HG03196 (cell line): ENCODE measurements around the gene ZNF202.
"Not testable (repeated sequence)": the region's sequence is repeated elsewhere in the genome, so short reads cannot be mapped to it uniquely, and the experiment has no call there.

Experiments
- ATAC-seq: cut with Tn5 transposase; IDR thresholded peaks from one replicate; pipeline ENCODE4 v1.9.1; 2021; ENCODE audit not compliant: unreplicated experiment

Gene ZNF202

DNA sequence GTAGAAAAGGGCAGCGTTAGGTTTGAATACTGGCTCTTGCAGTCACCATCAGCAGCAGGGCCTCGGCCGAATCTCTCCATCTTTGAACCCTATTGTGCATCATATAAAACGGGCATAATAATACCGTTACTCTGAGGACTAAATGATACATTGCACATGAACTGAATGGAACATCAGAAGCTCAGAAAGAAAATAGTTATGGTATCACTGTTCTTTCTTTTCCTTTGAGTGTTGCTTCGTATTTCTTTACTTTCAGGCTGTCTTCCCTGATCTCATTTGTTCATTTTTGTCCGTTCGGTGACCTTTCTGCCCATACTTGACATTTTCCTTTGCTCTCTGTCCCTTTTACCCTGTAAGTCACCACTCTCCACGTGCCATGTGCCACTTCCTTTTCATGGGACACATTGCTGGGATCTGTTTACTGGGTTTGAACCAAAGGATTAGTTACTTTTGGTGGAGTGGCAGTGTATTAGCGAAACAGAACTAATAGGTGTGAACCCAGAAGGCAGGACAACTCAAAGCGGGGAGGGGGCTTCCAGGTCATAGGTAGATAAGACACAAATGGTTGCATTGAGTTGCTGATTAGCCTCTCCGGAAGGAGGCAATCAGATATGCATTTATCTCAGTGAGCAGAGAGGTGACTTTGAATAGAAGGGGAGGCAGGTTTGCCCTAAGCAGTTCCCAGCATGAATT, 717 bp upstream of the ZNF202 start:
- ATAC-seq: no peak

- ATAC-seq: peak; percentile 9
These were observed 687 bp downstream of the ZNF202 start for GRCh38 chr11:123740787-123741158.

GRCh38 chr11:123738374-123738773, 3.1 kb downstream of the ZNF202 start:
- ATAC-seq: no peak

DNA sequence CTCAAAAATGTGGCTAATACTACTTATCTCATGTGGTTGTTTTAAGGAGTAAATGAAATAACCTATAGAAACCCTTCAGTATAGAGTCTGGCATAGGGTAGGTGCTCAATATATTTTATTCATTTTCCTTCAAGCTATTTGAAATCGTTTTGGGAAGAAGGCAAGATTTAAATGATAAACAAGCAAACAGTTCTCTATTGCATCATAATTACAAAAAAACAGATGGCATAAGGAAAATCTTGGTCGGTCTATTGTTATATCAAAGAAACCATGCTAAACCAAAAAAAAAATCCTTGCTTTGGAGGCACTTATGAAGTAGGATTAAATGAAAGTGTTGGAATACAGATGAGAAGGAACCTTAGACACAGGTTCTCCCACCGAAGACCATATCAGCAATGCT, 4.7 kb downstream of the ZNF202 start:
- ATAC-seq: no peak

GRCh38 chr11:123729602-123730001, 11.9 kb downstream of the ZNF202 start:
- no peak for ATAC-seq

DNA sequence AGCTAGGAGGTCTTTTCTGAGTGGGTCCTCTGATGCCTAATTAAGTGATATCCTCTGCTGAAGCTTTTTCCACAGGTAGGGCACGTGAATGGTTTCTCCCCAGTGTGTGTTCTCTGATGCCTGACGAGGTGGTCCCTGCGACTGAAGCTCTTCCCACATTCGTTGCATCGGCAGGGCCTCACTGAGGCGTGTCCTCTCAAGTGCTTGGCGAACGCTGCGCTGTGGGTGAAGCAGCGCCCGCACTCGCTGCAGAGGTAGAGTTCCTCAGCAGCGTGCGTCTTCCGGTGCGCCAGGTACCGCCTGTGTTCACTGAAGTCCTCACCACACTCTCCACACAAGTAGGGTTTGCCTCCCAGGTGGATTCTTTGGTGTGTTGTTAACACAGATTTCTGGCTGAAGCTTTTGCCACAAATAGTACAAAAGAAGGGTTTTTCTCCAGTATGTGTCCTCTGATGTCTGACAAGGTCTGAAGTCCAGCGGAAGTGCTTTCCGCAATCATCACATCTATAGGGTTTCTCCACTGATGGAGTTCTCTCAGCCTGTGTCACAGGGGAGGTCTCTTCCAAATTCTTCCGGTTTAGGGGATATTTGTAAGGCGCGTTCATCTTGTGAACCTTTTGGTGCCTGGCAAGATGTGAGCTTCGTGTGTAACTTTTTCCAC, 15.3 kb downstream of the ZNF202 start:
- ATAC-seq: no peak

DNA sequence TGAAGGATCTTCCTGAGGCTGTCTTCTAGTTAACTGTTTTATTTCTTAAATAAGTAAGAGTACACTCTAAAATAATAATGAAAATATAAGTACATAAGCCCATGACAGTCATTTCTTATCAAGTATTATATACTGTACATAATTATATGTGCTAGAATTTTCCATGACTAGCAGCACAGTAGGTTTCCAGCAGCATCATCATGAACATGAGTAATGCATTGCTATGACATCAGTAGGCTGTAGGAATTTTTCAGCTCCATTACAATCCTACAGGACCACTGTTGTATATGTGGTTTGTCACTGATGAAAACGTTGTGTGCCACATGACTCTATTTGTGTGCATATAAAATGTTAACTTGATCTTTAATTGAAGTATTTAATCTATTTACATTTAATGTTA, 22.0 kb downstream of the ZNF202 start:
- ATAC-seq: no peak

DNA sequence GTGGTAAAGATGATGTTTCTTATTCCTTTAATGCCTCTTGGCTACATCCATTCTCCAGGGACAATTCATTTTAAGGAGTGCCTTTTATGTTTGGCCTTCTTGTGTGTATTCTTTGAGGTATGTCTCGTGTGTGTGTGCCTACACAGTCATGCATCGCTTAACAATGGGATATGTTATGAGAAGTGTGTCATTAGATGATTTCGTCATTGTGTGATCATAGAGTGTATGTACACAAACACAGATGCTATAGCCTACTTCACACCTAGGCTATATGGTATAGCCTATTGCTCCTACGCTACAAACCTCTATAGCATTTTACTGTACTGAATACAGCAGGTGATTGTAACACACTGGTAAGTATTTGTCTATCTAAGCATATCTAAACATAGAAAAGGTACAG, 23.0 kb downstream of the ZNF202 start:
- no peak for ATAC-seq

DNA sequence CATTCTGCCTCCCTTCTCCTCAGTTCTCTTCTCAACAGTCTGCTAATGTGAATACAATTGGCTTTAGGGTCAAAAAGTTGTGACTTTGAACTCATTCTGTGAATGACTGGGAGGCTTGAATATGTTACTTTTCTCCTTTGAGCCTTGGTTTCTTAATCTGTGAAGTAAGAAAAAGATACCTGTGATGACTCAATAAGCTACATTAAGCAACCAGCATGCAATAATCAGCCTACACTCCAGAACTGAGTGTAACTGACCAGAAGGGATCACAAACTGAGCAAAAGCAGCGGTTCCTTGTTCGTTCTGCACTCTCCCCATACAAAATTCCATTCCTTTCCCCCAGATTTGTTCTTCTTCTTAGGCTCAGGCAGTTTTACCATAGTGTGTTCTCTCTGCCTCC, 23.4 kb downstream of the ZNF202 start:
- ATAC-seq: no peak

DNA sequence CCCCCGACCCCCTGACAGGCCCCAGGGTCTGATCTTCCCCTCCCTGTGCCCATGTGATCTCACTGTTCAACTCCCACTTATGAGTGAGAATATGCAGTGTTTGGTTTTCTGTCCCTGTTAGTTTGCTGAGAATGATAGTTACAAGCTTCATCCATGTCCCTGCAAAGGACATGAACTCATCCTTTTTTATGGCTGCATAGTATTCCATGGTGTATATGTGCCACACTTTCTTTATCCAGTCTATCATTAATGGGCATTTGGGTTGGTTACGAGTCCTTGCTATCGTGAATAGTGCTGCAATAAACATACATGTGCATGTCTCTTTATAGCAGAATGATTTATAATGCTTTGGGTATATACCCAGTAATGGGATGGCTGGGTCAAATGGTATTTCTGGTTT, 28.8 kb downstream of the ZNF202 start:
- not testable (repeated sequence) for ATAC-seq

GRCh38 chr11:123707606-123708205, 33.8 kb downstream of the ZNF202 start:
- no peak for ATAC-seq

DNA sequence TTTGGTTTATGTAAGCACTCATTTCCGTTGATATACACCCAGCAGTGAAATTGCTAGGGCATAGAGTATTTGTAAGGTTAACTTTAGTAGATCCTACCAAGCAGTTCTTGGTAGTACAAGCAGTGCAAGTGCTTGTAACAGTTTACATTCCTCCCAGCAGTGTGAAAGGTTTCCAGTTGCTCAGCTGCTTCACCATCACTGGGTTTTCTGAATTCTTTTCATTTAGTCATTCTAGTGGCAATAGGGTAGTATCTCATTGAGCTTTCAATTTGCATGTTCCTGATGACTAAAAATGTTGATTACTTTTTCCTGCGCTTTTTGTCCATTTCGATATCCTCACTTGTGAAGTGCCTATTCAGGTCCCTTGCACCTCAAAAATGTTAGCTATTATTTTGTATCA, 34.3 kb downstream of the ZNF202 start:
- ATAC-seq: no peak

DNA sequence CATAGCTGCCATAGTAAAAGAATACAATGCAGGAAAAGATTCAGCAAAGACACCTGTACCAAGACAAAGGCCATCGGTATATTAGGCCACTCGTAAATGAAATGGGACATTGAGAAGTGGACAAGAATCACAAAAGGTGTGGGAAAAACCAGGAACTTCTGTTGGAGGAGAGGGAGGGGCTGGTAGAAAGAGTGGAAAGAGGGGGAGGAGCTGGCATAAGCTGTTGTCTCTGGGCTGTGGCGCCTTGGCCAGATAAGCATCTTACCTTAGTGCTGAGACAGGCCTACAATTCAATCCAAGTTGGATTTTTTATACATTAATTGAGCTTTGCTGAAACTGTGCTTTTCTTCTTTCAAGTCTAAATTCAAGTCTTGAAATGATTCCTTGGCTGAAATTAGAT, 37.1 kb downstream of the ZNF202 start:
- ATAC-seq: no peak

DNA sequence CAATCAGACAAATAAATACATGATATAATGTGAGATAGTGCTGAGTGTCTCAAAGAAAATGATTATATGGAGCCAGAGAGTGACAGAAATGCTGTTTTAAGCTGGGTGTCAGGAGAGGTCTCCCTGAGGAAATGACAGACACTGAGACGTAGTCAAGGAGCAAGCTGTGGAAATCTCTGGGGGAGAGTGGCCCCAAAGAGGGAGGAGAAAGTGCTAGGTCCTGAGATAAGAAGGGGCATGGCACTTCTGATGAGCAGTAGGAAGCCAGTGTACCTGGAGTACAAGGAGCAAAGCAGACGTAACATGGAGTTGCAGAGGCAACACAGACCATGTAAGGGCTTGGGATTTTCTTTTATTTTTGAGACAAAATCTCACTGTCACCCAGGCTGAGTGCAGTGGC, 38.8 kb downstream of the ZNF202 start:
- ATAC-seq: no peak

GRCh38 chr11:123702139-123702538, 39.3 kb downstream of the ZNF202 start:
- ATAC-seq: no peak

GRCh38 chr11:123700772-123701171, 40.7 kb downstream of the ZNF202 start:
- no peak for ATAC-seq

GRCh38 chr11:123698546-123699127, 42.8 kb downstream of the ZNF202 start:
- no peak for ATAC-seq

DNA sequence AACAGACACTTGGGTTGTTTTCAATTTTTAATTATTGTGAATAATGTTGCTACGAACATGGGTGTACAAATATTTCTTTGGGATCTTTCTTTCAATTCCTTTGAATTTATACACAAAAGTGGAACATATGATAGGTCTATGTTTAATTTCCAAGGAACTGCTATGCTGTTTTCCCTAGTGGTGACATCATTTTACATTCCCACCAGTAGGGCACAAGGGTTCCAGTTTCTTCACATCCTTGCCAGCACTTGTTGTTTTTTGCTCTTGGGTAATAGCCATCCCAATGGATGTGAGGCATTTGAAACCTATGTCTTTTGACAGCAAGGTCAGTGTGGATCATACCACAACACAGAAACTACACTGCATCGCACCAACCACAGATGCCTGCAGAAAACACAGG, 45.3 kb downstream of the ZNF202 start:
- ATAC-seq: no peak

- no peak for ATAC-seq
These were observed 46.2 kb downstream of the ZNF202 start for GRCh38 chr11:123695231-123695630.

- ATAC-seq: no peak
These were observed 46.9 kb downstream of the ZNF202 start for GRCh38 chr11:123694551-123694950.

- ATAC-seq: no peak
These were observed 48.5 kb downstream of the ZNF202 start for GRCh38 chr11:123692961-123693360.

DNA sequence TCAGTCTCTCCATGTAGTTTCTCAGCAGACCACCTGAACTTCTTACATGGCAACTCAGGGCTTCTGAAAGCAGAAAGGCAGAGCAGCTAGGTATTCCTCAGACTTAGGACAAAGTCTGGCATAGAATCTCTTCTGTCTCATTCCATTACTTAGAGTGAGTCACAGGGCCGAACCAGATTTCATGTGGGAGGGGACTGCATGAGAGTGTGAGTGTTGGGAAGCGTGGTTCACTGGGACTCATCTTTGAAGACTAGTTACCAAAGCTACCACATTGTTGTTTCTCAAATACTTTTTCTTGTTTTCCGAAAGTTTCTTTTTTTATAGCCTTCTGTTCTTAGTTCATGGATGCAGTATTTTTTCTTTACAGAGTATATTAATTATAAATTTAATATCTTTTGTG, 51.0 kb downstream of the ZNF202 start:
- ATAC-seq: no peak
